Sigmoid colon (tissue), 3 donors: Measurements from ENCODE around the gene TIMM23B.
"Not testable (repeated sequence)": the region's sequence is repeated elsewhere in the genome, so short reads cannot be mapped to it uniquely, and the experiment has no call there.

Experiments used
- CTCF ChIP-seq, 4 experiments: fragments of 450-650 bp in 3 of 4; fragments of 200-600 bp in 1 of 4; IDR thresholded peaks; one replicate each; pipeline ENCODE4 v1.5.1; 2016 to 2019; ENCODE audit warnings: antibody characterized with exemption in 4 of 4, mild to moderate bottlenecking in 3 of 4, moderate library complexity in 2 of 4
- POLR2A ChIP-seq, 2 donors: fragments of 450-650 bp; IDR thresholded peaks; one replicate each; pipeline ENCODE4 v1.6.1; 2016; ENCODE audit warnings: antibody characterized with exemption in 2 of 2, mild to moderate bottlenecking in 2 of 2, moderate library complexity in 2 of 2

- TF ChIP-seq POLR2A, CTCF (IDR thresholded peaks at IDR 0.05): not testable (repeated sequence)
These were observed 73.9 kb downstream of the TIMM23B start for GRCh38 chr10:50015596-50016220.
